IMR-90 (cell line): ENCODE results near the gene WDR27. TPM values are rescaled to one million over a fixed set of nuclear protein-coding genes. Genes with fewer than 3 reads are reported as not detected.

Experiments used
- ATAC-seq: fragments of 200-7000 bp; cut with Tn5 transposase; 2 replicates; pipeline ENCODE4 v1.9.1; 2020; ENCODE audit warnings: low read depth, mild to moderate bottlenecking, moderate library complexity
- BruUV-seq: library from RNA; stranded (reverse); fragments of 400-500 nt; replicated peaks from 2 replicates; lab custom pipeline; 2021; lab: Mats Ljungman, UMichigan
- CTCF ChIA-PET: fragments of 300-600 bp; formaldehyde crosslinking; extraction: SDS; loops from one replicate; lab custom pipeline; 2021; ENCODE audit warnings: antibody characterized with exemption; lab: Yijun Ruan, JAX
- POLR2A ChIA-PET: fragments of 300-600 bp; sonication (Branson Sonifier 250); formaldehyde crosslinking; loops from one replicate; lab custom pipeline; 2022; ENCODE audit warnings: antibody characterized with exemption; ENCODE audit not compliant: unreplicated experiment; lab: Charles Lee
- DNase-seq: peaks from one replicate; pipeline ENCODE4 v3.0.0; 2013
- H2AFZ ChIP-seq: replicated peaks from 2 replicates; pipeline ENCODE3; 2013; ENCODE audit warnings: low read length, mild to moderate bottlenecking; ENCODE audit not compliant: poor library complexity
- H2AK5ac ChIP-seq: 2 replicates; pipeline ENCODE4 v1.6.1; 2013; ENCODE audit warnings: low read depth, low read length, inconsistent platforms
- H2AK9ac ChIP-seq: replicated peaks from 2 replicates; pipeline ENCODE3; 2013; ENCODE audit warnings: mild to moderate bottlenecking, low read depth, low read length, moderate library complexity; ENCODE audit not compliant: poor library complexity
- H2BK120ac ChIP-seq: 2 replicates; pipeline ENCODE4 v1.6.1; 2013; ENCODE audit warnings: low read depth, low read length, inconsistent platforms
- H2BK15ac ChIP-seq: 3 replicates; pipeline ENCODE4 v1.6.1; 2013; ENCODE audit warnings: low read depth, low read length, inconsistent platforms
- H2BK20ac ChIP-seq: 2 replicates; pipeline ENCODE4 v1.6.1; 2013; ENCODE audit warnings: low read depth, mild to moderate bottlenecking, inconsistent platforms, low read length, moderate library complexity
- H2BK5ac ChIP-seq: 2 replicates; pipeline ENCODE4 v1.6.1; 2013; ENCODE audit warnings: mild to moderate bottlenecking, low read depth, low read length, inconsistent platforms; ENCODE audit not compliant: poor library complexity, severe bottlenecking
- H3K14ac ChIP-seq: replicated peaks from 2 replicates; pipeline ENCODE4 v1.6.1; 2013; ENCODE audit warnings: low read depth, low read length, inconsistent platforms
- H3K18ac ChIP-seq: 2 replicates; pipeline ENCODE4 v1.6.1; 2013; ENCODE audit warnings: low read depth, low read length, control low read depth
- H3K23ac ChIP-seq: 2 replicates; pipeline ENCODE4 v1.6.1; 2013; ENCODE audit warnings: low read depth, low read length, inconsistent platforms
- H3K27ac ChIP-seq: 2 replicates; pipeline ENCODE4 v1.5.1; 2013; ENCODE audit warnings: mild to moderate bottlenecking, control low read depth, low read length; ENCODE audit not compliant: insufficient read depth
- H3K27me3 ChIP-seq: 2 replicates; pipeline ENCODE4 v1.6.1; 2013; ENCODE audit warnings: low read length; ENCODE audit not compliant: control insufficient read depth, insufficient read depth
- H3K36me3 ChIP-seq: 2 replicates; pipeline ENCODE4 v1.6.1; 2013; ENCODE audit warnings: low read length, mixed read lengths; ENCODE audit not compliant: control insufficient read depth, insufficient read depth
- H3K4ac ChIP-seq: 2 replicates; pipeline ENCODE4 v1.6.1; 2013; ENCODE audit warnings: low read depth, low read length, inconsistent platforms
- H3K4me1 ChIP-seq: 2 replicates; pipeline ENCODE4 v1.6.1; 2013; ENCODE audit warnings: low read length, mixed read lengths; ENCODE audit not compliant: control insufficient read depth, insufficient read depth
- H3K4me2 ChIP-seq: 2 replicates; pipeline ENCODE4 v1.6.1; 2013; ENCODE audit warnings: low read depth, mild to moderate bottlenecking, control low read depth, low read length, moderate library complexity
- H3K4me3 ChIP-seq: 2 replicates; pipeline ENCODE4 v1.5.1; 2013; ENCODE audit warnings: low read depth, mild to moderate bottlenecking, control low read depth, low read length, moderate library complexity; ENCODE audit not compliant: insufficient read depth
- H3K56ac ChIP-seq: 2 replicates; pipeline ENCODE4 v1.6.1; 2013; ENCODE audit warnings: low read length, inconsistent platforms; ENCODE audit not compliant: insufficient read depth; ENCODE audit errors: extremely low read depth
- H3K79me1 ChIP-seq, 2 experiments: 2 replicates each; pipeline ENCODE4 v1.6.1; 2013; ENCODE audit warnings: low read length in 2 of 2, inconsistent platforms in 1 of 2, low read depth in 1 of 2
- H3K9ac ChIP-seq: 2 replicates; pipeline ENCODE4 v1.6.1; 2013; ENCODE audit warnings: low read depth, low read length, control low read depth
- H3K9me1 ChIP-seq: 2 replicates; pipeline ENCODE4 v1.6.1; 2013; ENCODE audit warnings: low read length, inconsistent platforms; ENCODE audit not compliant: insufficient read depth
- H3K9me3 ChIP-seq: 2 replicates; pipeline ENCODE4 v1.6.1; 2013; ENCODE audit warnings: low read length; ENCODE audit not compliant: control insufficient read depth, insufficient read depth
- H4K20me1 ChIP-seq: 2 replicates; pipeline ENCODE4 v1.6.1; 2013; ENCODE audit warnings: low read length, inconsistent platforms; ENCODE audit not compliant: insufficient read depth
- H4K5ac ChIP-seq: 2 replicates; pipeline ENCODE4 v1.6.1; 2013; ENCODE audit warnings: mild to moderate bottlenecking, low read depth, low read length, control low read depth
- H4K8ac ChIP-seq, 2 experiments: 2 replicates each; pipeline ENCODE4 v1.6.1; 2013; ENCODE audit warnings: low read depth in 2 of 2, low read length in 2 of 2, control low read depth in 1 of 2, inconsistent platforms in 1 of 2
- H4K91ac ChIP-seq: 2 replicates; pipeline ENCODE4 v1.6.1; 2013; ENCODE audit warnings: low read depth, low read length, inconsistent platforms; ENCODE audit not compliant: insufficient read depth
- CEBPB ChIP-seq: IDR thresholded peaks from 2 replicates; pipeline ENCODE4 v1.6.1; 2012; ENCODE audit warnings: low read depth, low read length, improper control_type of control experiment
- CHD1 ChIP-seq: IDR thresholded peaks from 2 replicates; pipeline ENCODE4 v1.6.1; 2012; ENCODE audit warnings: low read depth, low read length, improper control_type of control experiment
- ELK1 ChIP-seq: fragments of 150-350 bp; IDR thresholded peaks from 2 replicates; pipeline ENCODE4 v1.6.1; 2016; ENCODE audit warnings: low read depth, mild to moderate bottlenecking, low read length, moderate library complexity, borderline replicate concordance
- MAZ ChIP-seq: IDR thresholded peaks from 2 replicates; pipeline ENCODE4 v1.6.1; 2012; ENCODE audit warnings: low read depth, mild to moderate bottlenecking, low read length, improper control_type of control experiment, moderate library complexity, borderline replicate concordance
- NFE2L2 ChIP-seq: fragments of 150-350 bp; IDR thresholded peaks from 2 replicates; pipeline ENCODE4 v1.6.1; 2016; ENCODE audit warnings: low read depth, mild to moderate bottlenecking, low read length
- RFX5 ChIP-seq: IDR thresholded peaks from 2 replicates; pipeline ENCODE4 v1.8.0; 2012; ENCODE audit warnings: low read depth, mild to moderate bottlenecking, low read length, moderate library complexity
- WGBS, 2 experiments: methylation state at CpG; one replicate each; pipeline versions ENCODE4 v1.1.5 to v1.1.7; 2013; ENCODE audit warnings: missing lambda C conversion rate in 2 of 2; ENCODE audit not compliant: insufficient read length in 1 of 2; ENCODE audit errors: extremely low coverage in 2 of 2; 5-methylcytosine and 5-hydroxymethylcytosine counted together
- dilution Hi-C: fragments of 300-500 bp; cut with HindIII; formaldehyde crosslinking; loops from one replicate; pipeline ENCODE4 v1.14.3; 2018; ENCODE audit warnings: low sequenced_read_pairs; ENCODE audit not compliant: unreplicated experiment
- in situ Hi-C: fragments of 300-500 bp; cut with MboI; formaldehyde crosslinking; loops from 3 replicates; pipeline ENCODE4 v1.14.3; 2019; ENCODE audit warnings: low sequenced_read_pairs, inconsistent platforms, mixed read lengths
- intact Hi-C: fragments of 100-400 bp; cut with micrococcal nuclease; formaldehyde crosslinking; loops from 2 replicates; pipeline ENCODE4 v1.10.0; 2022
- polyA plus RNA-seq, 3 experiments: library from polyadenylated mRNA; depleted of rRNA; stranded (reverse); fragments of >200 nt; gene quantifications; 2 replicates each; pipeline ENCODE4 v1.2.3, GENCODE V29; 2012; ENCODE audit warnings: low replicate concordance in 1 of 3
- total RNA-seq: library from RNA; depleted of rRNA; stranded (reverse); fragments of >200 nt; gene quantifications from 2 replicates; pipeline ENCODE4 v1.2.3, GENCODE V29; 2012

Gene WDR27
- total and polyA plus RNA-seq, 2 of the 4 experiments (the other 2 are of a cell fraction) = 7.0 to 18.5 TPM

- Histone ChIP-seq H3K9ac (no peak overlapping the region), H4K5ac (no peak overlapping the region), H2BK15ac (no peak overlapping the region), H4K8ac (no peak overlapping the region), H2BK20ac (no peak overlapping the region), H2BK5ac (no peak overlapping the region), H3K79me1 (no peaks in the 10 kb centered on the region), H2AFZ (no peak overlapping the region), H3K9me3 (no peaks in the 10 kb centered on the region), H3K4me3 (no peak overlapping the region), H2AK5ac (no peak overlapping the region), H3K14ac (no peak overlapping the region), H4K91ac (no peak overlapping the region), H2BK120ac (no peak overlapping the region), H3K4me2 (no peak overlapping the region), H4K20me1 (no peaks in the 10 kb centered on the region), H2AK9ac (no peak overlapping the region), H3K18ac (no peak overlapping the region), H3K4me1 (peaks cover 2% of the 10 kb centered on the region; the same call in 1 of the 2 replicates), H3K23ac (no peak overlapping the region), H3K56ac (no peak overlapping the region), H3K27me3 (no peaks in the 10 kb centered on the region), H3K4ac (no peak overlapping the region), H3K27ac (no peak overlapping the region), H3K9me1 (no peaks in the 10 kb centered on the region), H3K36me3 (0 out of 2 replicates have a peak, but pooled peaks cover 1% of the 10 kb centered on the region)
- dilution Hi-C loops = no loop called here
- BruUV-seq = no TSS peak
- 96% methylated on average over 10 of the region's 22 CpGs; no CpG with 5 or more reads in 1 of the 2 experiments for WGBS, 2 experiments
- no peak for ATAC-seq
- ChIA-PET CTCF (no interaction called here), POLR2A (no interaction called here)
- no peak for DNase-seq
- TF ChIP-seq ELK1 (no peak), RFX5 (no peak), CHD1 (no peak), CEBPB (no peak), NFE2L2 (no peak), MAZ (no peak)
- intact Hi-C loops = no loop called here
- in situ Hi-C loops = no loop called here
These were observed 199.4 kb downstream of the WDR27 start for GRCh38 chr6:169502445-169502844.
